Measurements from ENCODE around the gene SLC7A14. TPM values are rescaled to one million over a fixed set of nuclear protein-coding genes. Genes with fewer than 3 reads are reported as not detected.
A peak's percentile ranks its signal among the peaks of the same experiment; 100 is the strongest.

The SLC7A14 gene
- total RNA-seq (1.8 TPM), polyA plus RNA-seq (0.22 TPM)

- Histone ChIP-seq H3K36me3 (ENCODE audit: insufficient read depth) (no peaks in the 10 kb centered on the region), H3K4me1 (ENCODE audit: insufficient read depth) (no peaks in the 10 kb centered on the region), H3K4me3 (ENCODE audit: low read depth, low read length) (peak within 1 kb of the TSS; percentile 14), H3K27ac (ENCODE audit: low read depth) (no peak within 1 kb of the TSS)
- 7% methylated on average over 12 of the region's 12 CpGs for WGBS
- DNase-seq (ENCODE audit: extremely low spot score), result no peak
Measured at GRCh38 chr3:170585937-170586310, at the start of gene SLC7A14. Gene SLC7A14, minus strand, starts transcription at chr3:170586075. Its CDS starts 59,139 bp downstream, at chr3:170526936.

DNA sequence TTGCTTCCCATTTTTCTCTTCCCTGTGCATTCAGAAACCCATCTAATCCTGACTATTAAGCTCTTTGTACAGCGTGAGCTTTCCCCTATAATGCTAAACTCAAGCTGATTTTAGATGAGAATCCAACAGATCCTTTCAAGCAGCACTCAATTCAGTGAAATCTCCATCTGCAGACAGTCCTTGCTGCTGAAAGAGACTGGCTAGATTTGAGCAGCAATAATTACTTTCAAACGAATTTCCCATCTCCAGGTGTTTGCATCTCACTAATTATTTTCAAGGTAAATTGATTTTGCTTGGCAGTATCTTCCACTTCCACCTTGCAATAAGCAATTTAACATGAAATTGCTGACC is 49.5 kb upstream of the SLC7A14 start:
- Histone ChIP-seq H3K4me1 (ENCODE audit: insufficient read depth) (no peaks in the 10 kb centered on the region), H3K36me3 (ENCODE audit: insufficient read depth) (no peaks in the 10 kb centered on the region), H3K27ac (ENCODE audit: low read depth) (no peak overlapping the region), H3K4me3 (ENCODE audit: low read depth, low read length) (no peak overlapping the region)
- 60% methylated on average over 2 of the region's 2 CpGs for WGBS
- no peak for DNase-seq (ENCODE audit: extremely low spot score)

- Histone ChIP-seq H3K36me3 (ENCODE audit: insufficient read depth) (no peaks in the 10 kb centered on the region), H3K4me3 (ENCODE audit: low read depth, low read length) (no peak overlapping the region), H3K27ac (ENCODE audit: low read depth) (no peak overlapping the region), H3K4me1 (ENCODE audit: insufficient read depth) (no peaks in the 10 kb centered on the region)
- no peak for DNase-seq (ENCODE audit: extremely low spot score)
- WGBS, result 82% methylated on average over 3 of the region's 3 CpGs
Measured at GRCh38 chr3:170634663-170635384, 48.9 kb upstream of the SLC7A14 start.

DNA sequence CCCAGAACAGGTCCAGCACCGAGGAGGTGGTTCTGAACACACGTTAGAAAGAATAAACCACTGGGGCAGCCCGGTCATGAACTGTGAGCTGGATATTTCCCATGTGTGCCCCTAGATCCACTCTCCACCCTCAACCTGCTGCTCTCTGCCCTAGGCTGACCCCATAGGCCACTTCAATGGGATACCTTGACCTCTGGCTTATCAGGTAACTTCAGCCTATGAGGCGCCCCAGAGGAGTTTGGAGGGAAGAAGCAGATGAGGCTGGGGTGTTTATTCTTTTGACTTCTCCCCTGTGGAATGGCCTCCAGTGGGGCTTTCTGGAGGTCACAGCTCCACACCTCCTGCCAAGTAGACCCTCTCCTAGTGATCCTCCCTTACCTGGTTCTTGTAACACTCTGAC is 47.7 kb upstream of the SLC7A14 start:
- no peaks in the 10 kb centered on the region for H3K4me1 ChIP-seq (ENCODE audit: insufficient read depth)
- no peak overlapping the region for H3K4me3 ChIP-seq (ENCODE audit: low read depth, low read length)
- no peak for DNase-seq (ENCODE audit: extremely low spot score)
- H3K27ac ChIP-seq (ENCODE audit: low read depth), result no peak overlapping the region
- no peaks in the 10 kb centered on the region for H3K36me3 ChIP-seq (ENCODE audit: insufficient read depth)
- WGBS, result 91% methylated on average over 4 of the region's 4 CpGs

DNA sequence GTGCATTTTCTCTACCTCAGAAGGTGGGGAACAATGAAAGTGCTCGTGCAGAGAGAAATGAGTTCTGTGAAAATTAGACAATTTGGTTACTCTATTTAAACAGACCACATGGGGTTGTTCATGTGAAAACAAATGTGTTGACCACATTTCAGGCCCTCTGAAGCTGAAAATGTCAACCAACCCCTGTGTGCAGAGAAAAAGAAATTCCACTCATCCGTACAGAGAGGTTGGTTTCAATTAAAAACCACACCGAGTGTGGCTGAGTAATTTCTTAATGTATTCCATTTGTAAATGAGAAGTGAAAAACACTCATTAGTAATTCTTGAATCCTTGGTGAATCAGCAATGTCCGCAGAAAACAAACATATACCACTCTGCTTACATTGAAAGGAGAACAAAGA is 46.9 kb upstream of the SLC7A14 start:
- Histone ChIP-seq H3K4me3 (ENCODE audit: low read depth, low read length) (no peak overlapping the region), H3K36me3 (ENCODE audit: insufficient read depth) (no peaks in the 10 kb centered on the region), H3K27ac (ENCODE audit: low read depth) (no peak overlapping the region), H3K4me1 (ENCODE audit: insufficient read depth) (no peaks in the 10 kb centered on the region)
- WGBS, result 77% methylated on average over 4 of the region's 4 CpGs
- no peak for DNase-seq (ENCODE audit: extremely low spot score)

DNA sequence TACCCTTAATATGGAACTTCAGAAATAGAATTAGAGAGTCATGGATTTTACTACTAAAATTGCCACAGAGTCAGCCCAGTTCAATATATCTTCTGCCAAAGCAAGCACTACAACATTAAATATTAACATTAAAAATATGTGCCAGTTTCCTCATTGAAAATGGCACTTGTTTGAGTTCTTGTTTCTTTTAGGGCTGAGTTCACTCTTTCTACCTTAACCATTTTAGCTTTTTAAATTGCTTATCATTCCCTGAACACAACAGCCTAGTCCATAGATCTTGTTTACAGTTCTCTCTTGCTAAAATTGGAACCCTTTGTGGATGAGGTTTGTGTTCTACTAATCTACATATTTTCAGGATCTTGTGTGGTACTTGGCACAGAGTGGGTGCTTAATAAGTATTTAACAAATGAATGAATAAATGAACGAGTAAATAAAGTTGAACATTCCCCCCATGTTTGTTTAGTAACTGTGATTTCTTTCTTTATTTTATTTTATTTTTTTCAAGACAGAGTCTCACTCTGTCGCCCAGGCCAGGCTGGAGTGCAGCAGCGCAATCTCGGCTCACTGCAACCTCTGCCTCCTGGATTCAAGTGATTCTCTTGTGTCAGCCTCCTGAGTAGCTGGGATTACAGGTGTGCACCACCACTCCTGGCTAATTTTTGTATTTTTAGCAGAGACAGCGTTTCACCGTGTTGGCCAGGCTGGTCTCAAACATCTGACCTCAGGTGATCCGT is 46.0 kb upstream of the SLC7A14 start:
- H3K4me1 ChIP-seq (ENCODE audit: insufficient read depth), result no peaks in the 10 kb centered on the region
- no peaks in the 10 kb centered on the region for H3K36me3 ChIP-seq (ENCODE audit: insufficient read depth)
- no peak overlapping the region for H3K27ac ChIP-seq (ENCODE audit: low read depth)
- WGBS, result 92% methylated on average over 7 of the region's 7 CpGs
- DNase-seq (ENCODE audit: extremely low spot score), result no peak
- H3K4me3 ChIP-seq (ENCODE audit: low read depth, low read length), result no peak overlapping the region

DNA sequence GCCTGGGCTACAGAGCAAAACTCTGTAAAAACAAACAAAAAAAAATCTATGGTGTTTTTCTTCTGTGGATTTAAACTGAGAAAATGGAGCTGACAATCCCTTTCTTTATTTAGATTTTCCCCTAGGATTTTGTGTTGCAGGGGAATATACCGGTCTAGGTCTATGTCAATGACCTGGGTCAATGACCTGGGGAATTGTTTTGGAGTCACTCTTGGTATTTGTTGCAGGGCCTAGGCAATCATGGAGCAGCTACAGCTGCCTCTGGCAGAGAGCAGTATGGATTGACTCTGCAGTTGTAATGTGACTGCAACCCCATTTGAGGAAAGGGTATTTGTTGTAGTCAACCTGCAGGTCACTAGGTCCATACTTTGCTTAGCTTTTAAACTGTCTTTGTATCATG is 37.6 kb upstream of the SLC7A14 start:
- DNase-seq (ENCODE audit: extremely low spot score), result no peak
- H3K4me1 ChIP-seq (ENCODE audit: insufficient read depth), result no peaks in the 10 kb centered on the region
- 29% methylated on average over 1 of the region's 1 CpG for WGBS
- no peaks in the 10 kb centered on the region for H3K36me3 ChIP-seq (ENCODE audit: insufficient read depth)
- H3K27ac ChIP-seq (ENCODE audit: low read depth), result no peak overlapping the region
- H3K4me3 ChIP-seq (ENCODE audit: low read depth, low read length), result no peak overlapping the region

DNA sequence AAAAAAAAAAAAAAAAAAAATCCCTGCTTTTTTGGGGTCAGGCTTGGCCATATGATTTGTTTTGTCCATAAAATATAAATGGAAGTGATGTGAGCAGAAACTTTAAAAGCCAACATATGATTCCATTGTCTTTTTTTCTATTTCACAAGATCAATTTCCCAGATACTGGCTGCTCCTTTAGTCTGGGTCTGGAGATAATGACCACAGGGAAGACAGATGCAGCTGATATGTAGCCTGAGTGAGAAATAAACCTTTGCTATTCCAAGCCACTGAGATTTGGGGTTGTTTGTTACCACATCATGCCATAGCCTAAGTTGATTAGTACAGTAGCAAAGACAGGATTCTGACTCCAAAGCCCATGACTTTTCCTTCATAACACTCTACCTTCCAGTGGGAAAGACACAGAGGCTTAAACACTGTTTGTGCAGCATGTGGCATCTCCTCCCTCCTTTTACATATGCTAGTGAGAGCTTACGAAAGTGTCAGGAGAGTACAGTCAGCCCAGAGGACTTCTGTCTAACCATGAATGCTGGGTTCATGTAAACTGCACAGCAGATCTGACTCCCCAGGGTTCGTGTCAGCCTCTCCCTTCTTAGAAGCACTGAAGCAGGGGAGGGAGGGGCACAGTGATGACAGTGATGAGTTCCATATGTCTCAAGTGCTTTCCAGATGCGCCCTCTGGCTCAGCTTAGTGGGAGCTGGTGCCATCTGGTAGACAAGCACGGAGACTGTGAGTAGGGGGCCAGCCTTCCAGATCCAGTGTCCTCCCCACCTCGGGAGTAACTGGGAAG is 36.7 kb upstream of the SLC7A14 start:
- Histone ChIP-seq H3K27ac (ENCODE audit: low read depth) (no peak overlapping the region), H3K4me1 (ENCODE audit: insufficient read depth) (no peaks in the 10 kb centered on the region), H3K4me3 (ENCODE audit: low read depth, low read length) (no peak overlapping the region), H3K36me3 (ENCODE audit: insufficient read depth) (no peaks in the 10 kb centered on the region)
- peak; percentile 82 for DNase-seq (ENCODE audit: extremely low spot score)
- WGBS, result 19% methylated on average over 5 of the region's 5 CpGs

GRCh38 chr3:170621256-170621655 is 35.4 kb upstream of the SLC7A14 start:
- no peaks in the 10 kb centered on the region for H3K36me3 ChIP-seq (ENCODE audit: insufficient read depth)
- no peaks in the 10 kb centered on the region for H3K4me1 ChIP-seq (ENCODE audit: insufficient read depth)
- H3K4me3 ChIP-seq (ENCODE audit: low read depth, low read length), result no peak overlapping the region
- DNase-seq (ENCODE audit: extremely low spot score), result no peak
- 76% methylated on average over 5 of the region's 5 CpGs for WGBS
- H3K27ac ChIP-seq (ENCODE audit: low read depth), result no peak overlapping the region

DNA sequence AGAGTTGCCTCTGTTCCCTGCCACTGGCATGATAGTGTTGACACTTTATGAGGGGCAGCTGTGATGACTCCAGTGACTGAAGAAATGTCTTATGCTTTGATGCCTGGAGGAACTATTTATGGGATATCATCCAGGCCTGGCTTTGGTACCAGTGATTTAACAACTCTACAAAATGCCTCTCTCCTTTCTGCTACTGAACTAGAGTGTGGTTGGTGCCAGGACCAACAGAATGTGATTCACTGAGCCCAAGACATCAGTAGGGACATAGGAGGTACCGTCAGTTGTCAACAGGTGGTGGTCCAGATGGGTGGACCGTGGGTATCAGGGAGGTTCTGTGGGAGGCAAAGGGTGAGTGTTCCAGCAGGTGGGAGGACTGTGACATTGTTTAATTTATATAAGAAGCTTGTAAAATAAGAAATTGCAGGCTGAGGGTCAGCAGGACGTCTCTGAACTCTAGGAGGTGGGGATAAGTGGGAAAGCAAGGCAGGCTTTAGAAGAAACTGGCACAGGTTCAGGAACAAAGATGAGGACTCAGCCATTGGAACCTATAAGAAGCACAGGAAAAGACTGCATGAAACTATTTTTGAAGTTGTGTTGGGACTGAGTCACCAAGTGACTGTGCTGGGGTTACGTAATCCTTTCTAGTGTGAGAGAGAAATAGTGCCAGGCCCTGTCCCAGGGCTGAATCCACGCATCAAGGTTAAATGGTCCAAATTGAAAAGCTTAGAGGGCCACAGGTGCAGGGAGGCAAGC is 28.5 kb upstream of the SLC7A14 start:
- no peak for DNase-seq (ENCODE audit: extremely low spot score)
- Histone ChIP-seq H3K4me1 (ENCODE audit: insufficient read depth) (no peaks in the 10 kb centered on the region), H3K4me3 (ENCODE audit: low read depth, low read length) (no peak overlapping the region), H3K27ac (ENCODE audit: low read depth) (no peak overlapping the region), H3K36me3 (ENCODE audit: insufficient read depth) (no peaks in the 10 kb centered on the region)
- 46% methylated on average over 5 of the region's 5 CpGs for WGBS

DNA sequence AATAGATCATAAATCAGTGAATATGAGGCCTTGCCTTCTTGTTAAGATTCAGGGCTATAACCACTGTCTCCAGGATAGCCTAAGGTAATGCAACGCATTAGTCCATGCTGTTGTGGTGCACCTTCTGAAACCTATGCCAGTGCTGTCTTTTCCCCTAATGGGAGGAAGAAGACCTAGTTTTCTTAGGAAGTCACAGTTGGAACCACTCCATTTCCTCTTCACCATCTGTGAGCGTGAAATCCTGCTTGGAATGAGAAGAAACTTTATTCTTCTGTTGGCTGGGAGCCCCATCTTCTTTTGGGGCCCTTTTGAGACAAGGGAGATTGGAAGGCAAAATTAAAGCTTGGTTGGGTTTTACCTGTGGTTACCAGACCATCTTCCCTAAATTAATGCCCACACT is 25.9 kb upstream of the SLC7A14 start:
- Histone ChIP-seq H3K4me1 (ENCODE audit: insufficient read depth) (no peaks in the 10 kb centered on the region), H3K36me3 (ENCODE audit: insufficient read depth) (no peaks in the 10 kb centered on the region), H3K27ac (ENCODE audit: low read depth) (no peak overlapping the region), H3K4me3 (ENCODE audit: low read depth, low read length) (no peak overlapping the region)
- WGBS, result 74% methylated on average over 2 of the region's 2 CpGs
- no peak for DNase-seq (ENCODE audit: extremely low spot score)

DNA sequence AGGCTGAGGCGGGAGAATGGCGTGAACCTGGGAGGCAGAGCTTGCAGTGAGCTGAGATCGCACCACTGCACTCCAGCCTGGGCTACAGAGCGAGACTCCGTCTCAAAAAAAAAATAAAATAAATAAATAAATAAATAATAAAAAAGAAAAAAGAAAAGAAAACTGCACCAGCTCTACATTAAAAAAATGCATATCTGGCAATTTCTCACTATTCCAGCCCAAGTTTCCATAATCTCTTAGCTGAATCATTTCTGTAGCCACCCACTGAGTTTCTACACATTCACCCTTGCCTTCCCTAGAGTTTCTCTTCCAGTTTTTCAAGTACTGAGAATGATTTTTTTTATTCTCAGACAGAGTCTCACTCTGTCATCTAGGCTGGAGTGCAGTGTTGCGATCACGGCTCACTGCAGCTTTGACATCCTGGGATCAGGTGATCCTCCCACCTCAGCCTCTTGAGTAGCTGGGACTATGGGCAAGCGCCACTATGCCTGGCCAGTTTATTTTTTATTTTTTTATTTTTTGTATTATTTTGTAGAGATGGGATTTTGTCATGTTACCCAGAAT is 24.5 kb upstream of the SLC7A14 start:
- DNase-seq (ENCODE audit: extremely low spot score), result no peak
- H3K36me3 ChIP-seq (ENCODE audit: insufficient read depth), result no peaks in the 10 kb centered on the region
- H3K27ac ChIP-seq (ENCODE audit: low read depth), result no peak overlapping the region
- no peak overlapping the region for H3K4me3 ChIP-seq (ENCODE audit: low read depth, low read length)
- WGBS, result 91% methylated on average over 8 of the region's 8 CpGs
- no peaks in the 10 kb centered on the region for H3K4me1 ChIP-seq (ENCODE audit: insufficient read depth)

DNA sequence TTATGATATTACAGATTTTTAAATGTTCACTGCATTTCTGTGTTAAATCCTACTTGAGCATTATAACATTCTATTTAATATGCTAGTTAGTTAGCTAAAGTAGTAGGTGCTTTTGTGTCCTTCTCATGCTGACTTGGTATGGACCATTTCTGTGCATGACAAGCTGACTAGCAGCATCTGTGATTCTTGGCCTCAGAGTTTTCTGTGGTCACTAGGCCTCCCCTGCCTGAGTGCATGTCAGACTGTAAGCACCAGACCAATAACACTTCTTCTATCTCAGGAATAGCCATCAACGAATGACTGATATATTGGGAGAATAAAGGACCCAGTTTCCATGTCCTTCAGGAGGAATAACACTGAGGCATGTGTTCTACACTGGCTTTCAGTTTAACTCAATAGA is 22.6 kb upstream of the SLC7A14 start:
- no peak overlapping the region for H3K4me3 ChIP-seq (ENCODE audit: low read depth, low read length)
- H3K36me3 ChIP-seq (ENCODE audit: insufficient read depth), result no peaks in the 10 kb centered on the region
- DNase-seq (ENCODE audit: extremely low spot score), result no peak
- no peaks in the 10 kb centered on the region for H3K4me1 ChIP-seq (ENCODE audit: insufficient read depth)
- 73% methylated on average over 1 of the region's 1 CpG for WGBS
- no peak overlapping the region for H3K27ac ChIP-seq (ENCODE audit: low read depth)
